ENCODE data around the gene CA10.

Gene CA10

GRCh38 chr17:51585514-51586104 is 572.9 kb downstream of the CA10 start:
- H3K4me3 Mint-ChIP-seq, result no peak overlapping the region
- H3K27me3 Mint-ChIP-seq (ENCODE audit: low read depth), result no peaks in the 10 kb centered on the region
- peaks cover 11% of the 10 kb centered on the region for H3K4me1 Mint-ChIP-seq
- H3K9me3 Mint-ChIP-seq, result peaks cover 12% of the 10 kb centered on the region
- TF ChIP-seq, protein P1, sequence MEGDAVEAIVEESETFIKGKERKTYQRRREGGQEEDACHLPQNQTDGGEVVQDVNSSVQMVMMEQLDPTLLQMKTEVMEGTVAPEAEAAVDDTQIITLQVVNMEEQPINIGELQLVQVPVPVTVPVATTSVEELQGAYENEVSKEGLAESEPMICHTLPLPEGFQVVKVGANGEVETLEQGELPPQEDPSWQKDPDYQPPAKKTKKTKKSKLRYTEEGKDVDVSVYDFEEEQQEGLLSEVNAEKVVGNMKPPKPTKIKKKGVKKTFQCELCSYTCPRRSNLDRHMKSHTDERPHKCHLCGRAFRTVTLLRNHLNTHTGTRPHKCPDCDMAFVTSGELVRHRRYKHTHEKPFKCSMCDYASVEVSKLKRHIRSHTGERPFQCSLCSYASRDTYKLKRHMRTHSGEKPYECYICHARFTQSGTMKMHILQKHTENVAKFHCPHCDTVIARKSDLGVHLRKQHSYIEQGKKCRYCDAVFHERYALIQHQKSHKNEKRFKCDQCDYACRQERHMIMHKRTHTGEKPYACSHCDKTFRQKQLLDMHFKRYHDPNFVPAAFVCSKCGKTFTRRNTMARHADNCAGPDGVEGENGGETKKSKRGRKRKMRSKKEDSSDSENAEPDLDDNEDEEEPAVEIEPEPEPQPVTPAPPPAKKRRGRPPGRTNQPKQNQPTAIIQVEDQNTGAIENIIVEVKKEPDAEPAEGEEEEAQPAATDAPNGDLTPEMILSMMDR (IDR thresholded peaks at IDR 0.05; ENCODE audit: unreplicated experiment in 3 of 3), result peak; percentile 53 to 61 (median 56)
- no peaks in the 10 kb centered on the region for H3K36me3 Mint-ChIP-seq (ENCODE audit: low read depth)
- no peak overlapping the region for H3K27ac Mint-ChIP-seq

DNA sequence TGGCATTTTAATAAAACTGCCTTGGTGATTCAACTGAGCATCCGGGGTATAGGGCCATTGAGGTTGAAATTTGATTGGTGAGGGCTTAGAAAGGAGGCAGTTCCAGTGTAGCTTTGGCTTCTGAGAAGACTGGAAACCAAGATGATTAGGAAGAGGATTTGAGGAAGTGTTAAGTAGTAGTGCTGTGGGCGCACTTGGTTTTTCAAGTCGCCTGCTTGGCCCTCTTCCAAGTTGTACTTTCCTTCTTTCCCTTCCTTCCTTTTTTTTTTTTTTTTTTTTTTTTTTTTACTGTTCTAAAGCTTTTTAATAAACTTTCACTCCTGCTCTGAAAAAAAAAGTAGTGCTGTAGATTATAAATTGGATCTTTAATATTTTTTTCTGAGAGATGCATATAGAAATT is 577.6 kb downstream of the CA10 start:
- H3K27me3 Mint-ChIP-seq (ENCODE audit: low read depth), result peaks cover 11% of the 10 kb centered on the region
- peaks cover 37% of the 10 kb centered on the region for H3K9me3 Mint-ChIP-seq
- TF ChIP-seq, protein P1 (IDR thresholded peaks at IDR 0.05; ENCODE audit: unreplicated experiment in 3 of 3), result no peak
- H3K4me3 Mint-ChIP-seq, result no peak overlapping the region
- H3K27ac Mint-ChIP-seq, result no peak overlapping the region
- no peaks in the 10 kb centered on the region for H3K4me1 Mint-ChIP-seq
- no peaks in the 10 kb centered on the region for H3K36me3 Mint-ChIP-seq (ENCODE audit: low read depth)
